A204.1 (cell line): ENCODE measurements around the gene NR3C1.

Experiments
- FAIRE-seq: peaks from 2 replicates; lab custom pipeline; 2012; peaks lifted over from hg19 to GRCh38; lab: Jason Lieb, UNC

NR3C1 gene

GRCh38 chr5:143425835-143426234 is 22.3 kb upstream of the NR3C1 start:
- FAIRE-seq = no peak

- FAIRE-seq = no peak
Measured at GRCh38 chr5:143418140-143418866, 14.8 kb upstream of the NR3C1 start.

DNA sequence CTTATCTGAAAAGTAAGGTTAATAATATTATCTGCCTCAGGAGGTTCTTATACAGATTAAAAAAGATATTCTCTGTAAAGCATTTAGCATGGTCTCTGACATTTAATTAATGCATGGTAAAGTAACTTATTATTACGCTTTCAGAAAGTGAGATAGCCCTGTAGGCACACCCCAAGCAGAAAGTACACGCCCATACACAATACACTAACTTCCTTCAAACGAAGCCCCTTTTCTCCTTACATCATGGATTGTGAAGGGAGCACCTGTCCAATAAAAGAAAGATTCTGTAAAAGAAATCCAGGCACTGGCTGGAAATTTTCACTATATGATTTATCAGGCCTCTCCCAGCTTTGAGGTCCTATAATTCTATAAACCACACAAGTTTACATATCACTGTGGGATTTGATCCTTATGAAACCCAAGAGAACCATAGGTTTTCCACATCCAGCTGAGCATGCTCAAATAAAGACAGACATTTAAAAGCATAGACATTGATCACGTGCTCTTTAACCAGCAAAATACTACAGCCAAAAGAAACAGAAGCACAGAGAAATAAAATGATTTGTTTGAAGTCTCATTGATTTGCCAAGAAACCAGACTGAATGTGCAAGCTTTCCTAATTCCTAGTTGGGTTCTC is 14.1 kb upstream of the NR3C1 start:
- FAIRE-seq = no peak

- no peak for FAIRE-seq
Measured at GRCh38 chr5:143416411-143416810, 12.9 kb upstream of the NR3C1 start.

- no peak for FAIRE-seq
Measured at GRCh38 chr5:143413958-143414669, 10.6 kb upstream of the NR3C1 start.

- no peak for FAIRE-seq
Measured at GRCh38 chr5:143412661-143413342, 9.3 kb upstream of the NR3C1 start.

GRCh38 chr5:143409926-143410325 is 6.4 kb upstream of the NR3C1 start:
- FAIRE-seq = no peak

DNA sequence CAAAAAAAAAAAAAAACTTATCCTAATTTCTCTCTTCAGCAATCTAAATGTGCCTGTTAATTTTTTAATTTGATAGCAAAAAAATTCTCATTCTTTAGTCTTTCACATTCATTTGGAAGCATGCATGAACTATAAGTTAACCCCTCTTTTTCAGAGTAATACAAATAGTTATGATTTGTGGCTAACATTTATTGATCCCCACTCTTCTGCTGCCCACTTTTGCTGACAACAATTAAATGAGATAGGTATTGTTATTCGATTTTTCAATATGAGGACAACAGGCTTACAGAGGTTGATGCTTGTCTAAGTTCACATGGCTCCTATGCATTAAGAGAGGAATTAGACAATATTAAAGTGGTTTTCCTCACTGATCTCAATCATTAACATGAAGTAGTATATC is 2.9 kb upstream of the NR3C1 start:
- FAIRE-seq = no peak

- no peak for FAIRE-seq
Measured at GRCh38 chr5:143405849-143406098, 2.3 kb upstream of the NR3C1 start.

- FAIRE-seq = no peak
Measured at GRCh38 chr5:143405063-143405848, 1.8 kb upstream of the NR3C1 start.

GRCh38 chr5:143404416-143405062 is 1.1 kb upstream of the NR3C1 start:
- no peak for FAIRE-seq

DNA sequence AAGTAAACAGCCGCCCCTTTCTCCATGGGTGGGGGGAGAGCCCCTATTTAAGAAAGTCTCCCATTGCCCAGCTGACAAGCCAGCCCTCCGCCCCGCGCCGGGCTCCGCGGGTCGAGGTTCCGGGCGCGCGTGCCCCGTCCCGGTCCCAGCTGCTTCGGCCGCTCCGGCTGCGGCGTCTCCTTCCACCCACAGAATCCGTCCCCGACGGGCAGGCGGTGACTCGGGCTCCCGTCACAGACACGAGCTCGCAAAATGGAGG is 223 bp downstream of the NR3C1 start:
- no peak for FAIRE-seq

- FAIRE-seq = no peak
Measured at GRCh38 chr5:143402553-143403333, 743 bp downstream of the NR3C1 start.

DNA sequence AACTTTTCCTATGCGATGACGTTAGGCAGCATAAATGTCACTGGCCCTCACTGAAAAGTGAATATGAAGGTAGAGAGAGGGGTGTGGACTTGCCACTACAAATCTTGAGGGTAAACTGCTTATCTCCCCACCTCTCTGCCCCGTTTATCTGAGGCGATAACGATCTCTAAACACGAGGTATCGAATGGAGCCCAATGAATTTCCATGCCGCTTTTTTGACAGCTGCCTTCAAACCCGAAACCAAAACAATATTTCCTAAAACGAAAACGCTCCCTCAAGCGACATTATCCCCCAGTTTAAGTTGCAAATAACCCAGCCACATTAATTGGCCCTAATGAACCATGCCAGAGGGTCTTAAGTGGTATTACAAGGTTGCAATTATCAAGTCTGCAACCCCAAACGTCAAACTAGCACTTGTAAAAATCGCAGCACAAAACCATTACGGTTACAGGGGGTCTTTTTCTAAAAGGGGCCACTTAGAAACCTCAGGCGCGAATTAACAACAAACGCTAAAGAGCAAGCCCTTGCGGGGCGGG is 1.4 kb downstream of the NR3C1 start:
- no peak for FAIRE-seq

DNA sequence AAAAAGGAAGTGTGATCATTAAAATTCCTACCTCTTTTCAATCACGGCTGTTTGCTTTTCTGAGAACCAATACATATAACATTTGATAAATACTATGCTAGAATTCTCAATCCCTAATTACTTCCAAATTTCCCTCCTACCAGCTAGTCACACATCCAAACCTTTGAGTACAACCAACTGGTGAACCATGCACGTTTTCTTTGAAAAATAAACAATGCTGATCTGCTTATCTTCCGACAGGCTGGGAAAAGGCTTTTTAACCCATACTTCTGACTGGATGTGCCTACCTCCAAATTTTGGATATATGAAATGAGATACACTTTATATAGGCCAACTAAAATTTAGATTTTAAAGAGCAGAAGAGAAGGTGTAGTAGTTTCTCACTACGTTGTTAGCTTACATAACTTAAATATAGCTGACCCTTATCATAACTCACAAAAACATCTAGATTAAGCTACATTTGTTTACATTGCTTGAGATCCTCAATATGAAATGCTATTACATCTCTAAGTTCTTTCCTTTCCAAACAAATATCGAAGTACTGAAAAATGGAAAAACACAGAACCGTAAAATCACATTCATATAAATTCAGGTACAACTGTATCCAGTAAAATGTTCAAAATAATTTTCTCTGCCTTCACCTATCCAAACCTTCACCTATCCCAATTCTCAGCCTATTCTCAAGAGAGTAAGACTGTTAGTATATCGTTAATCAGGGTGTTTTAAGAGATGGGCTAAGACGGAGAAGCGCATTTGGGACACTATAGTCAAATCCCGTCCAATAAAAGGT is 2.1 kb downstream of the NR3C1 start:
- no peak for FAIRE-seq

GRCh38 chr5:143400541-143401226 is 2.8 kb downstream of the NR3C1 start:
- FAIRE-seq = no peak

- FAIRE-seq = no peak
Measured at GRCh38 chr5:143399616-143400540, 3.6 kb downstream of the NR3C1 start.

GRCh38 chr5:143398451-143399237 is 4.8 kb downstream of the NR3C1 start:
- no peak for FAIRE-seq
